H1 (cell line): ENCODE results near the gene RBP5. TPM values are rescaled to one million over a fixed set of nuclear protein-coding genes. Genes with fewer than 3 reads are reported as not detected.

Experiments used
- CEBPB ChIP-seq: IDR thresholded peaks from 2 replicates; pipeline ENCODE4 v1.6.1; 2012; ENCODE audit warnings: low read depth, low read length
- FOSL1 ChIP-seq: IDR thresholded peaks from 2 replicates; pipeline ENCODE4 v1.6.1; 2011; ENCODE audit warnings: mild to moderate bottlenecking, low read depth, low read length, moderate library complexity; ENCODE audit not compliant: insufficient read depth
- KDM5A ChIP-seq: fragments of 200-600 bp; IDR thresholded peaks from 2 replicates; pipeline ENCODE4 v1.7.1; 2012; ENCODE audit warnings: mild to moderate bottlenecking, low read length, inconsistent platforms, mixed read lengths
- MAFK ChIP-seq: IDR thresholded peaks from 2 replicates; pipeline ENCODE4 v1.6.1; 2012; ENCODE audit warnings: low read depth, mild to moderate bottlenecking, improper control_type of control experiment, low read length
- TAF7 ChIP-seq: optimal IDR thresholded peaks from 2 replicates; pipeline ENCODE3; 2011; ENCODE audit warnings: low read depth, mild to moderate bottlenecking, inconsistent platforms, low read length, moderate library complexity, borderline replicate concordance
- polyA plus RNA-seq, 7 experiments: library from polyadenylated mRNA; depleted of rRNA in 3 of 7; stranded (reverse) in 5 of 7; unstranded in 2 of 7; fragments of >200 nt in 5 of 7; fragments of 200-250 nt in 2 of 7; gene quantifications; 1 replicate in 5 of 7; 2 replicates in 1 of 7; 4 replicates in 1 of 7; pipeline versions ENCODE4 v1.2.1 to v1.2.3, GENCODE V29; 2011 to 2013; ENCODE audit warnings: missing spikeins in 2 of 7, mixed read lengths in 2 of 7
- total RNA-seq: library from RNA; stranded (reverse); fragmentation: NEBNext Ultra II Directional; extraction: Animal tissue kit (Norgen Biotek cat#: 25700); gene quantifications from 2 replicates; pipeline ENCODE4 v1.2.1, GENCODE V29; 2021

Gene RBP5
- total and polyA plus RNA-seq, 2 of the 8 experiments (the other 6 are each of a cell fraction or from before 2014, with no cell fraction given): 1.2 to 1.9 TPM

- TF ChIP-seq MAFK: no peak
- TF ChIP-seq FOSL1: no peak
- TF ChIP-seq KDM5A: no peak
- TF ChIP-seq CEBPB: no peak
- no peak for TF ChIP-seq TAF7
These were observed 31.5 kb upstream of the RBP5 start (continued) for GRCh38 chr12:7160183-7160582.
